PFSK-1 (cell line): ENCODE measurements around the gene RNFT2.

Experiments
- POLR2AphosphoS5 ChIP-seq: IDR thresholded peaks from 2 replicates; pipeline ENCODE4 v1.6.1; 2012; ENCODE audit warnings: low read depth, mild to moderate bottlenecking, control low read depth, low read length, moderate library complexity
- REST ChIP-seq, 2 experiments: IDR thresholded peaks; 2 replicates each; pipeline versions ENCODE4 v1.6.1 to v1.8.0; 2011 to 2012; ENCODE audit warnings: low read depth in 2 of 2, low read length in 2 of 2, control low read depth in 1 of 2, inconsistent platforms in 1 of 2, mild to moderate bottlenecking in 1 of 2, moderate library complexity in 1 of 2; ENCODE audit not compliant: insufficient read depth in 1 of 2
- SIN3A ChIP-seq: IDR thresholded peaks from 2 replicates; pipeline ENCODE4 v1.6.1; 2012; ENCODE audit warnings: mild to moderate bottlenecking, low read length, moderate library complexity, borderline replicate concordance; ENCODE audit not compliant: insufficient read depth
- TAF1 ChIP-seq: IDR thresholded peaks from 2 replicates; pipeline ENCODE4 v1.6.1; 2012; ENCODE audit warnings: low read length, control low read depth, borderline replicate concordance; ENCODE audit not compliant: insufficient read depth

GRCh38 chr12:116698116-116698515 lies 40.0 kb upstream of the RNFT2 start:
- TF ChIP-seq TAF1, result no peak
- TF ChIP-seq REST (IDR thresholded peaks at IDR 0.05; ENCODE audit: insufficient read depth in 1 of 2, low read depth in 2 of 2, low read length in 2 of 2), result no peak
- TF ChIP-seq POLR2AphosphoS5, result no peak
- TF ChIP-seq SIN3A, result no peak
